HCT116 (cell line): ENCODE results near the gene CYP46A1. TPM values are rescaled to one million over a fixed set of nuclear protein-coding genes. Genes with fewer than 3 reads are reported as not detected.

ENCODE experiments used
- ATAC-seq: fragments of 200-7000 bp; cut with Tn5 transposase; 2 replicates; pipeline ENCODE4 v1.9.1; 2020; ENCODE audit warnings: mild to moderate bottlenecking, moderate library complexity
- BruUV-seq: library from RNA; stranded (reverse); fragments of 400-500 nt; replicated peaks from 2 replicates; lab custom pipeline; 2021; lab: Mats Ljungman, UMichigan
- CTCF ChIA-PET: fragments of 300-600 bp; sonication (Branson Sonifier 250); formaldehyde crosslinking; loops from one replicate; lab custom pipeline; 2021; ENCODE audit warnings: antibody characterized with exemption; lab: Charles Lee
- POLR2A ChIA-PET: fragments of 300-600, 350-600 bp; sonication (Branson Sonifier 250); formaldehyde crosslinking; loops from one replicate; lab custom pipeline; 2021; ENCODE audit warnings: antibody characterized with exemption; lab: Charles Lee
- RAD21 ChIA-PET, 2 experiments: fragments of 300-600 bp; sonication (Branson Sonifier 250); formaldehyde crosslinking; loops; one replicate each; lab custom pipeline; 2023; ENCODE audit warnings: low total read pairs in 2 of 2; ENCODE audit not compliant: uncharacterized antibody in 2 of 2, unreplicated experiment in 2 of 2, low non-redundant PET in 1 of 2; lab: Charles Lee
- DNase-seq: peaks from one replicate; pipeline ENCODE4 v3.0.0-alpha.2; 2010; ENCODE audit warnings: low read depth, low spot score
- H2AFZ ChIP-seq: fragments of 200-600 bp; shearing (Covaris generic), sonication (generic); 2 replicates; pipeline ENCODE4 v1.6.1; 2017; ENCODE audit warnings: low read depth, mixed run types, mixed read lengths, antibody characterized with exemption, low read length; ENCODE audit not compliant: poor library complexity, severe bottlenecking
- H3K27ac ChIP-seq: 2 replicates; pipeline ENCODE4 v1.5.1; 2012; ENCODE audit warnings: low read depth, low read length
- H3K27me3 ChIP-seq: fragments of 200-600 bp; sonication (generic); 2 replicates; pipeline ENCODE4 v1.6.1; 2016; ENCODE audit warnings: mixed run types, low read length, mixed read lengths; ENCODE audit not compliant: insufficient read depth
- H3K36me3 ChIP-seq, 2 experiments: fragments of 200-500 bp in 1 of 2; fragments of 200-600 bp in 1 of 2; sonication (Bioruptor generic) in 1 of 2; sonication (generic) in 1 of 2; 2 replicates each; pipeline versions ENCODE4 v1.5.1 to v1.6.1; 2014 to 2016; ENCODE audit warnings: low read length in 2 of 2, inconsistent platforms in 1 of 2, mixed read lengths in 1 of 2, mixed run types in 1 of 2; ENCODE audit not compliant: insufficient read depth in 2 of 2, control insufficient read depth in 1 of 2
- H3K4me1 ChIP-seq, 2 experiments: fragments of 200-600 bp in 1 of 2; sonication (generic) in 1 of 2; 2 replicates each; pipeline versions ENCODE4 v1.5.1 to v1.6.1; 2012 to 2017; ENCODE audit warnings: low read length in 2 of 2, inconsistent platforms in 1 of 2, mild to moderate bottlenecking in 1 of 2, mixed read lengths in 1 of 2, mixed run types in 1 of 2, moderate library complexity in 1 of 2; ENCODE audit not compliant: insufficient read depth in 2 of 2, control insufficient read depth in 1 of 2
- H3K4me2 ChIP-seq: fragments of 200-600 bp; sonication (generic); 2 replicates; pipeline ENCODE4 v1.6.1; 2017; ENCODE audit warnings: mixed run types, low read length, mixed read lengths
- H3K4me3 ChIP-seq, 2 experiments: fragments of 200-600 bp in 1 of 2; sonication (generic) in 1 of 2; replicated peaks in 1 of 2; 2 replicates each; pipeline ENCODE4 v1.5.1; 2011 to 2016; ENCODE audit warnings: low read length in 2 of 2, control low read depth in 1 of 2, low read depth in 1 of 2, mild to moderate bottlenecking in 1 of 2, mixed read lengths in 1 of 2, mixed run types in 1 of 2
- H3K79me2 ChIP-seq: fragments of 200-600 bp; sonication (generic); 2 replicates; pipeline ENCODE4 v1.6.1; 2017; ENCODE audit warnings: mild to moderate bottlenecking, mixed run types, low read length, moderate library complexity, mixed read lengths; ENCODE audit not compliant: insufficient read depth
- H3K9ac ChIP-seq: fragments of 200-600 bp; sonication (generic); 2 replicates; pipeline ENCODE4 v1.6.1; 2016; ENCODE audit warnings: low read length, mixed read lengths
- H3K9me2 ChIP-seq: fragments of 200-600 bp; sonication (generic), shearing (Covaris generic); 2 replicates; pipeline ENCODE4 v1.6.1; 2017; ENCODE audit warnings: mixed run types, mild to moderate bottlenecking, moderate library complexity; ENCODE audit not compliant: insufficient read depth
- H3K9me3 ChIP-seq, 2 experiments: fragments of 200-500 bp in 1 of 2; fragments of 200-600 bp in 1 of 2; sonication (Bioruptor generic) in 1 of 2; sonication (generic) in 1 of 2; 2 replicates each; pipeline ENCODE4 v1.6.1; 2014 to 2017; ENCODE audit warnings: low read length in 2 of 2, mixed read lengths in 2 of 2, inconsistent platforms in 1 of 2, low read depth in 1 of 2, mild to moderate bottlenecking in 1 of 2, mixed run types in 1 of 2, moderate library complexity in 1 of 2; ENCODE audit not compliant: control insufficient read depth in 1 of 2, insufficient read depth in 1 of 2
- H4K20me1 ChIP-seq: fragments of 200-600 bp; sonication (generic), shearing (Covaris generic); 2 replicates; pipeline ENCODE4 v1.6.1; 2017; ENCODE audit warnings: mixed run types, mild to moderate bottlenecking, moderate library complexity; ENCODE audit not compliant: insufficient read depth
- CEBPB ChIP-seq: IDR thresholded peaks from 2 replicates; pipeline ENCODE4 v1.6.1; 2012; ENCODE audit warnings: low read depth
- ELF1 ChIP-seq: IDR thresholded peaks from 2 replicates; pipeline ENCODE4 v1.6.1; 2012; ENCODE audit warnings: low read depth, borderline replicate concordance
- EZH2phosphoT487 ChIP-seq: fragments of 200-600 bp; IDR thresholded peaks from 2 replicates; pipeline ENCODE4 v1.6.1; 2018; ENCODE audit warnings: antibody characterized with exemption, borderline replicate concordance
- POLR2A ChIP-seq: IDR thresholded peaks from 2 replicates; pipeline ENCODE4 v1.7.0; 2011; ENCODE audit warnings: borderline replicate concordance; ENCODE audit not compliant: insufficient read depth, insufficient read length; ENCODE audit errors: extremely low read depth
- RAD21 ChIP-seq: IDR thresholded peaks from 2 replicates; pipeline ENCODE4 v1.6.1; 2012; ENCODE audit warnings: low read depth, mild to moderate bottlenecking
- SRF ChIP-seq: IDR thresholded peaks from 2 replicates; pipeline ENCODE4 v1.6.1; 2012; ENCODE audit warnings: low read depth
- TCF7L2 ChIP-seq: IDR thresholded peaks from 2 replicates; pipeline ENCODE4 v1.7.0; 2011; ENCODE audit warnings: borderline replicate concordance, inconsistent platforms; ENCODE audit not compliant: insufficient read depth, insufficient read length; ENCODE audit errors: extremely low read depth
- YY1 ChIP-seq: IDR thresholded peaks from 2 replicates; pipeline ENCODE4 v1.6.1; 2011; ENCODE audit warnings: low read length, low read depth, moderate library complexity, mild to moderate bottlenecking; ENCODE audit not compliant: insufficient replicate concordance; ENCODE audit errors: extremely low read depth
- ZFX ChIP-seq: fragments of 450-650 bp; IDR thresholded peaks from 2 replicates; pipeline ENCODE4 v1.6.1; 2017
- ZNF274 ChIP-seq: fragments of 200-500 bp; sonication (Bioruptor generic); IDR thresholded peaks from 2 replicates; pipeline ENCODE4 v1.6.1; 2014; ENCODE audit warnings: mild to moderate bottlenecking, low read depth, low read length, inconsistent platforms
- intact Hi-C: fragments of 100-400 bp; cut with micrococcal nuclease; formaldehyde crosslinking; loops from 2 replicates; pipeline ENCODE4 v1.10.0; 2022
- total RNA-seq: library from RNA; stranded (reverse); gene quantifications from one replicate; pipeline ENCODE4 v1.2.1, GENCODE V29; 2021; ENCODE audit not compliant: unreplicated experiment
- TF ChIP-seq, protein P1 (sequence below): IDR thresholded peaks from 2 replicates; pipeline ENCODE4 v1.6.1; 2011; ENCODE audit warnings: mild to moderate bottlenecking, low read length, moderate library complexity; ENCODE audit not compliant: insufficient replicate concordance; ENCODE audit errors: extremely low read depth
- TF ChIP-seq, protein P2 (sequence below): IDR thresholded peaks from 2 replicates; pipeline ENCODE4 v1.6.1; 2012
- TF ChIP-seq, protein P3 (sequence below): IDR thresholded peaks from 2 replicates; pipeline ENCODE4 v1.6.1; 2012
- TF ChIP-seq, protein P4 (sequence below): IDR thresholded peaks from 2 replicates; pipeline ENCODE4 v1.6.1; 2012; ENCODE audit warnings: low read depth

Gene CYP46A1
- total RNA-seq, 1 experiment from 2014 or later, result 0.76 TPM

DNA sequence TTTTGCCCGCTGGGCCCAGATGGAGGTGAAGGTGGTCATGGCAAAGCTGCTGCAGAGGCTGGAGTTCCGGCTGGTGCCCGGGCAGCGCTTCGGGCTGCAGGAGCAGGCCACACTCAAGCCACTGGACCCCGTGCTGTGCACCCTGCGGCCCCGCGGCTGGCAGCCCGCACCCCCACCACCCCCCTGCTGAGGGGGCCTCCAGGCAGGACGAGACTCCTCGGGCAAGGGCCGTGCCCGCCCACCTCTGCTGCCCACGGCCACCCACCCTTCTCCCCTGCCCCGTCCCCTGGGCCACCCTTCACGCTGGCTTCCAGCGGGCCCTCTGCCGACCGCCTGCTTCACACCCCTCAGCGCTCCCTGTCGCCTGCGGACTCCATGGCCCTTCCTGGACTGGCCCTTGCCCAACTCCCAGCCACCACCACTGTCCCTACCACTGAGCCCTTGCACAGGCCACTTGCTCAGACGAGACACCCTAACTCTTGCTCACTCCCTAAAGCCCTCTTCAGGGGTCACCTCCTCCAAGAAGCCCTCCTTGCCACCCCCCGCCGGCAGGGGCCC, 42.5 kb downstream of the CYP46A1 start (continued):
- TF ChIP-seq, protein P1, sequence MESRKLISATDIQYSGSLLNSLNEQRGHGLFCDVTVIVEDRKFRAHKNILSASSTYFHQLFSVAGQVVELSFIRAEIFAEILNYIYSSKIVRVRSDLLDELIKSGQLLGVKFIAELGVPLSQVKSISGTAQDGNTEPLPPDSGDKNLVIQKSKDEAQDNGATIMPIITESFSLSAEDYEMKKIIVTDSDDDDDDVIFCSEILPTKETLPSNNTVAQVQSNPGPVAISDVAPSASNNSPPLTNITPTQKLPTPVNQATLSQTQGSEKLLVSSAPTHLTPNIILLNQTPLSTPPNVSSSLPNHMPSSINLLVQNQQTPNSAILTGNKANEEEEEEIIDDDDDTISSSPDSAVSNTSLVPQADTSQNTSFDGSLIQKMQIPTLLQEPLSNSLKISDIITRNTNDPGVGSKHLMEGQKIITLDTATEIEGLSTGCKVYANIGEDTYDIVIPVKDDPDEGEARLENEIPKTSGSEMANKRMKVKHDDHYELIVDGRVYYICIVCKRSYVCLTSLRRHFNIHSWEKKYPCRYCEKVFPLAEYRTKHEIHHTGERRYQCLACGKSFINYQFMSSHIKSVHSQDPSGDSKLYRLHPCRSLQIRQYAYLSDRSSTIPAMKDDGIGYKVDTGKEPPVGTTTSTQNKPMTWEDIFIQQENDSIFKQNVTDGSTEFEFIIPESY, result no peak
- TF ChIP-seq CEBPB, result no peak
- TF ChIP-seq RAD21, result no peak
- TF ChIP-seq TCF7L2, result no peak
- no peak for TF ChIP-seq YY1
- no peak for TF ChIP-seq POLR2A

DNA sequence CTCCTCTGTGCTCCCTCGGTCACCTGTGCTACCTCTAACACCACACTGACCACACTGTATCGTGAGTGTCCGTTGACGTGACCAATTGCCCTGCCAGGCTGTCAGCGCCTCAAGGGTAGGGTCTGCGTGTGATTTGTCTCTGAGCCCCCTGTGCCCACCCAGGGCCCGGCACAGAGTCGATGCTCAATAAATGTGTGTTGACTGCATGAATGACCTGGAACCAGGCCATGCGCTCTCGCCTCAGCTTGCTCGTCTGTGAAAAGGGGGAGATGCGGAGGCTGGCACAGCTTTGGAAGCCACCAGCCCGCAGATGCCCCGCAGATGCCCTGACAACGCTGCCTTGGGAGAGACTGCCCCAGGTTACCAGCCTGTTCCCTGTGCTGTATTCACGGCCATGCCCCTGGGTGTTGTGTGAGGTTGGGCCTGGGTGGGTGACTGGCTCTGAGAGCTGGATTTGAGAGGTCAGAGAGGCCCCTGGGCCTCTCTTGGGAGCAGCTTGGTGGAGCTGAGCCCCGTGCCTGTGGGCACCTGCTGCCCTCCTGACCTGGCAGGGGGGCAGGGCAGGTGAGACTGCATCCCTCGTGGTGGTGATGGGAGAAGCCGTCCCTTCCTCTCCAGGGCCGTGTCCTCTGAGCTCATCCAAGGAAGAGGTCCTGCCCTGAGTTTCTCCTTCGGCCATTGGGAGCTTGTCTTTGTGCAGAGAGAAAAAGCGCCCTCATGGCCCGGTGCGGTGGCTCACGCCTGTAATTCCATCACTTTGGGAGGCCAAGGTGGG, 43.2 kb downstream of the CYP46A1 start:
- CTCF ChIA-PET, result no interaction called here
- no peak for ATAC-seq
- TF ChIP-seq EZH2phosphoT487 (no peak), RAD21 (no peak), ELF1 (no peak), ZNF274 (no peak), CEBPB (no peak), SRF (no peak), ZFX (no peak), TCF7L2 (no peak)
- TF ChIP-seq, protein P2, sequence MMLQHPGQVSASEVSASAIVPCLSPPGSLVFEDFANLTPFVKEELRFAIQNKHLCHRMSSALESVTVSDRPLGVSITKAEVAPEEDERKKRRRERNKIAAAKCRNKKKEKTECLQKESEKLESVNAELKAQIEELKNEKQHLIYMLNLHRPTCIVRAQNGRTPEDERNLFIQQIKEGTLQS, result no peak
- TF ChIP-seq, protein P3, sequence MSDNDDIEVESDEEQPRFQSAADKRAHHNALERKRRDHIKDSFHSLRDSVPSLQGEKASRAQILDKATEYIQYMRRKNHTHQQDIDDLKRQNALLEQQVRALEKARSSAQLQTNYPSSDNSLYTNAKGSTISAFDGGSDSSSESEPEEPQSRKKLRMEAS, result no peak
- TF ChIP-seq, protein P4, sequence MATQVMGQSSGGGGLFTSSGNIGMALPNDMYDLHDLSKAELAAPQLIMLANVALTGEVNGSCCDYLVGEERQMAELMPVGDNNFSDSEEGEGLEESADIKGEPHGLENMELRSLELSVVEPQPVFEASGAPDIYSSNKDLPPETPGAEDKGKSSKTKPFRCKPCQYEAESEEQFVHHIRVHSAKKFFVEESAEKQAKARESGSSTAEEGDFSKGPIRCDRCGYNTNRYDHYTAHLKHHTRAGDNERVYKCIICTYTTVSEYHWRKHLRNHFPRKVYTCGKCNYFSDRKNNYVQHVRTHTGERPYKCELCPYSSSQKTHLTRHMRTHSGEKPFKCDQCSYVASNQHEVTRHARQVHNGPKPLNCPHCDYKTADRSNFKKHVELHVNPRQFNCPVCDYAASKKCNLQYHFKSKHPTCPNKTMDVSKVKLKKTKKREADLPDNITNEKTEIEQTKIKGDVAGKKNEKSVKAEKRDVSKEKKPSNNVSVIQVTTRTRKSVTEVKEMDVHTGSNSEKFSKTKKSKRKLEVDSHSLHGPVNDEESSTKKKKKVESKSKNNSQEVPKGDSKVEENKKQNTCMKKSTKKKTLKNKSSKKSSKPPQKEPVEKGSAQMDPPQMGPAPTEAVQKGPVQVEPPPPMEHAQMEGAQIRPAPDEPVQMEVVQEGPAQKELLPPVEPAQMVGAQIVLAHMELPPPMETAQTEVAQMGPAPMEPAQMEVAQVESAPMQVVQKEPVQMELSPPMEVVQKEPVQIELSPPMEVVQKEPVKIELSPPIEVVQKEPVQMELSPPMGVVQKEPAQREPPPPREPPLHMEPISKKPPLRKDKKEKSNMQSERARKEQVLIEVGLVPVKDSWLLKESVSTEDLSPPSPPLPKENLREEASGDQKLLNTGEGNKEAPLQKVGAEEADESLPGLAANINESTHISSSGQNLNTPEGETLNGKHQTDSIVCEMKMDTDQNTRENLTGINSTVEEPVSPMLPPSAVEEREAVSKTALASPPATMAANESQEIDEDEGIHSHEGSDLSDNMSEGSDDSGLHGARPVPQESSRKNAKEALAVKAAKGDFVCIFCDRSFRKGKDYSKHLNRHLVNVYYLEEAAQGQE, result no peak
- TF ChIP-seq, protein P1, result no peak

More for the DNA sequence above, 43.2 kb downstream of the CYP46A1 start:
- BruUV-seq, result no TSS peak
- Histone ChIP-seq H3K9me3 (no peaks in the 10 kb centered on the region), H3K4me3 (no peak overlapping the region), H3K9ac (no peak overlapping the region), H3K4me1 (peaks cover 6 to 11% of the 10 kb centered on the region in 2 experiments; a peak in 2 of 4 replicates), H3K27me3 (no peaks in the 10 kb centered on the region), H2AFZ (no peak overlapping the region), H3K79me2 (no peaks in the 10 kb centered on the region), H3K9me2 (no peaks in the 10 kb centered on the region), H3K4me2 (no peak overlapping the region), H3K27ac (no peak overlapping the region), H4K20me1 (no peaks in the 10 kb centered on the region), H3K36me3 (no peaks in the 10 kb centered on the region)
- ChIA-PET POLR2A (no interaction called here), RAD21 (no interaction called here)
- DNase-seq, result no peak
- intact Hi-C loops, result no loop called here
